Upper lobe of right lung (tissue), 1 donor: ENCODE data around the gene CHMP4B. TPM values are rescaled to one million over a fixed set of nuclear protein-coding genes. Genes with fewer than 3 reads are reported as not detected.
"Not testable (repeated sequence)": the region's sequence is repeated elsewhere in the genome, so short reads cannot be mapped to it uniquely, and the experiment has no call there.

Source experiments
- ATAC-seq: fragments of 200-7000 bp; cut with Tn5 transposase; one replicate; pipeline ENCODE4 v1.9.1; 2020; ENCODE audit warnings: mild to moderate bottlenecking, moderate library complexity
- DNase-seq: peaks from one replicate; pipeline ENCODE4 v3.0.0-alpha.2; 2020
- H3K27ac ChIP-seq: fragments of 200-600 bp; one replicate; pipeline ENCODE4 v1.8.0; 2022
- H3K27me3 ChIP-seq: fragments of 200-600 bp; one replicate; pipeline ENCODE4 v1.8.0; 2022; ENCODE audit warnings: mild to moderate bottlenecking
- H3K36me3 ChIP-seq: fragments of 200-600 bp; one replicate; pipeline ENCODE4 v1.8.0; 2022
- H3K4me1 ChIP-seq: fragments of 200-600 bp; one replicate; pipeline ENCODE4 v1.8.0; 2022
- H3K4me3 ChIP-seq: fragments of 200-600 bp; one replicate; pipeline ENCODE4 v1.8.0; 2022; ENCODE audit warnings: mild to moderate bottlenecking
- H3K9me3 ChIP-seq: fragments of 200-600 bp; one replicate; pipeline ENCODE4 v1.8.0; 2022
- CTCF ChIP-seq: fragments of 200-600 bp; IDR thresholded peaks from one replicate; pipeline ENCODE4 v1.8.0; 2022; ENCODE audit warnings: antibody characterized with exemption
- intact Hi-C: fragments of 100-400 bp; cut with DNase I; formaldehyde crosslinking; loops from one replicate; pipeline ENCODE4 v1.11.0; 2022
- total RNA-seq: library from RNA; stranded (reverse); fragmentation: NEBNext Ultra II Directional; extraction: Animal tissue kit (Norgen Biotek cat#: 25700); gene quantifications from one replicate; pipeline ENCODE4 v1.2.1, GENCODE V29; 2021
- donor health status: DM: no; HTN: yes; CAD: no; lungs with severe emphysema.

The CHMP4B gene
- total RNA-seq, 1 donor from 2014 or later = 86.6 TPM

DNA sequence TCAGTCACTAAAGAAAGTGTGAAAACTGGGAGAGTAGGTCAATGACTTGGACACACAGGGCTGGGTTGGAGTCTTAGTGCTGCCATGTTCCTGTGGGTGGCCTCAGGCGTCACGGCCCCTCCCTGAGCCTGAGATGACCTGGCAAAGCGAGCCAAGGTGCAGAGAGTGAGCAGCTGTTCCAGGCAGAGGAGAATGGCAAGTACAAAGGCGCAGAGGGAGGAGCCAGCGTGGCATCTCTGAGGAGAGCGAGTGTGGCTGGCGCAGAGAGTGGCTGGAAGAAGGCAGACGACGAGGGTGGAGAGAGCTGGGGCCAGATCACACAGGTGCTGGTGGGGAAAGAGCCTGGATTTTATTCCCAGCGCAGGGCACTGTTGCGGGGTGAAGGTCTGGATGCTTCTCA is 20.6 kb upstream of the CHMP4B start:
- ATAC-seq (peak; percentile 21), DNase-seq (peak; percentile 68)
- H3K27me3 ChIP-seq = no peaks in the 10 kb centered on the region
- TF ChIP-seq CTCF = no peak
- no peak overlapping the region for H3K4me3 ChIP-seq
- peaks cover 19% of the 10 kb centered on the region for H3K4me1 ChIP-seq
- no peaks in the 10 kb centered on the region for H3K9me3 ChIP-seq
- intact Hi-C loops = no loop called here
- H3K36me3 ChIP-seq = no peaks in the 10 kb centered on the region
- peak overlapping the region; percentile 55 for H3K27ac ChIP-seq

DNA sequence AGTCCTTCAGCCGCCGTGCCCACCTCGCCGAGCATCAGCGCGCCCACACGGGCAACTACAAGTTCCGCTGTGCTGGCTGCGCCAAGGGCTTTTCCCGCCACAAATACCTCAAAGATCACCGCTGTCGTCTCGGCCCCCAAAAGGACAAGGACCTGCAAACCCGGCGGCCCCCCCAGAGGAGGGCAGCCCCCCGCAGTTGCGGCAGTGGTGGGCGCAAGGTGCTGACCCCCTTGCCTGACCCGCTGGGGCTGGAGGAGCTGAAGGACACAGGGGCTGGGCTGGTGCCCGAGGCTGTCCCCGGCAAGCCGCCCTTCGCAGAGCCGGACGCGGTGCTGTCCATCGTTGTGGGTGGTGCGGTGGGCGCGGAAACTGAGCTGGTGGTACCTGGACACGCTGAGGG is 20.1 kb upstream of the CHMP4B start:
- Histone ChIP-seq H3K36me3 (no peaks in the 10 kb centered on the region), H3K27ac (no peak overlapping the region), H3K4me1 (peaks cover 19% of the 10 kb centered on the region), H3K9me3 (no peaks in the 10 kb centered on the region), H3K27me3 (no peaks in the 10 kb centered on the region), H3K4me3 (no peak overlapping the region)
- ATAC-seq = no peak
- no peak for TF ChIP-seq CTCF
- intact Hi-C loops = no loop called here
- peak; percentile 63 for DNase-seq

DNA sequence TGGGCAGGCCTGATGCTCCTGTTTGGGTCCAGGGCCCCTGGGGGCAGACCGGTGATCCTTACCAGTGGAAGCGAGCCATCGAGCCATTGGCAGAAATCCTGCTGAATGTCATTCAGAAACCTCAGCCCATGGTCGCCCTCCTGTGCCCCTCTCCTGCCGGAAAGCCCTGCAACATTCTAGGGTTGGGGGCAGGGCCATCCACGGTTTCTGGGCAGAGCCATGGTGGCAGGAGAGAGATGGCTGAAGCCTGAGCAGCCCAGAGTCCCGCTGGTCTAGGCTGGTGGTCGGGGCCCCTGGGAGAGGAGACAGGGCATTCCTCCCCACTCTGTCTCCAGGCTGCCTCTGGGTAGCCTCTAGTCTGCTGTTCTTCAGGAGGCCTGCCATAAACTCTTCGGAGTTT is 19.6 kb upstream of the CHMP4B start:
- Histone ChIP-seq H3K27me3 (no peaks in the 10 kb centered on the region), H3K4me3 (no peak overlapping the region), H3K9me3 (no peaks in the 10 kb centered on the region), H3K27ac (no peak overlapping the region), H3K36me3 (no peaks in the 10 kb centered on the region), H3K4me1 (peaks cover 19% of the 10 kb centered on the region)
- DNase-seq = no peak
- ATAC-seq = no peak
- TF ChIP-seq CTCF = no peak
- intact Hi-C loops = no loop called here

- no peaks in the 10 kb centered on the region for H3K9me3 ChIP-seq
- DNase-seq (peak; percentile 73), ATAC-seq (peak; percentile 43)
- intact Hi-C loops = no loop called here
- peaks cover 19% of the 10 kb centered on the region for H3K4me1 ChIP-seq
- no peak overlapping the region for H3K27ac ChIP-seq
- TF ChIP-seq CTCF = peak; percentile 84
- no peaks in the 10 kb centered on the region for H3K27me3 ChIP-seq
- H3K4me3 ChIP-seq = no peak overlapping the region
- H3K36me3 ChIP-seq = no peaks in the 10 kb centered on the region
Measured at GRCh38 chr20:33791959-33792597, 19.1 kb upstream of the CHMP4B start.

DNA sequence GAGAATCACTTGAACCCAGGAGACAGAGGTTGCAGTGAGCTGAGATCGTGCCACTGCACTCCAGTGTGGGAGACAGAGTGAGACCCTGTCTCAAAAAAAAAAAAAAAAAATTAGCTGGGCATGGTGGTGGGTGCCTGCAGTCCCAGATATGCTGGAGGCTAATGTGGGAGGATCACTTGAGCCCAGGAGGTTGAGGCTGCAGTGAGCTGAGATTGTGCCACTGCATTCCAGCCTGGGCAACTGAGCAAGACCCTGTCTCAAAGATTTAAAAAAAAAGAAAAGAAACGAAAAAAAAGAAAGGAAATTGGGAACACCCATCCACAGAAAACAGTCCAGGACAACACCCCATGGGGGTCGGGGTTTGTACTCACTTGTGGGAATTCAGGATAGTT is 18.6 kb upstream of the CHMP4B start:
- H3K4me3 ChIP-seq, intact Hi-C loops, H3K27me3 ChIP-seq, H3K27ac ChIP-seq, H3K9me3 ChIP-seq, ATAC-seq, DNase-seq, H3K36me3 ChIP-seq: not testable (repeated sequence)
- H3K4me1 ChIP-seq = peaks cover 19% of the 10 kb centered on the region

GRCh38 chr20:33793011-33793931 is 17.9 kb upstream of the CHMP4B start:
- no peak for TF ChIP-seq CTCF
- Histone ChIP-seq H3K27ac (no peak overlapping the region), H3K27me3 (no peaks in the 10 kb centered on the region), H3K4me3 (no peak overlapping the region), H3K4me1 (peaks cover 19% of the 10 kb centered on the region), H3K9me3 (no peaks in the 10 kb centered on the region), H3K36me3 (no peaks in the 10 kb centered on the region)
- DNase-seq (no peak), ATAC-seq (no peak)
- intact Hi-C loops = no loop called here
